OCI-LY1 (cell line): ENCODE data around the gene GADD45B.

Experiments
- CTCF ChIP-seq: fragments of 200-600 bp; sonication (generic), shearing (Covaris generic); IDR thresholded peaks from 2 replicates; pipeline ENCODE4 v1.5.1; 2017; ENCODE audit warnings: mild to moderate bottlenecking, antibody characterized with exemption, low read length, moderate library complexity, mixed read lengths
- EZH2 ChIP-seq: fragments of 200-600 bp; sonication (generic), shearing (Covaris generic); IDR thresholded peaks from 2 replicates; pipeline ENCODE4 v1.8.0; 2017; ENCODE audit warnings: borderline replicate concordance, mixed run types, mild to moderate bottlenecking, antibody characterized with exemption, low read length, moderate library complexity, mixed read lengths

- TF ChIP-seq EZH2 (no peak), CTCF (no peak)
Observed at GRCh38 chr19:2460245-2460644, 15.7 kb upstream of the GADD45B start.
